ENCODE measurements around the gene SV2B. TPM values are rescaled to one million over a fixed set of nuclear protein-coding genes. Genes with fewer than 3 reads are reported as not detected.

SV2B gene
- total RNA-seq, 1 experiment from 2014 or later, result not detected

DNA sequence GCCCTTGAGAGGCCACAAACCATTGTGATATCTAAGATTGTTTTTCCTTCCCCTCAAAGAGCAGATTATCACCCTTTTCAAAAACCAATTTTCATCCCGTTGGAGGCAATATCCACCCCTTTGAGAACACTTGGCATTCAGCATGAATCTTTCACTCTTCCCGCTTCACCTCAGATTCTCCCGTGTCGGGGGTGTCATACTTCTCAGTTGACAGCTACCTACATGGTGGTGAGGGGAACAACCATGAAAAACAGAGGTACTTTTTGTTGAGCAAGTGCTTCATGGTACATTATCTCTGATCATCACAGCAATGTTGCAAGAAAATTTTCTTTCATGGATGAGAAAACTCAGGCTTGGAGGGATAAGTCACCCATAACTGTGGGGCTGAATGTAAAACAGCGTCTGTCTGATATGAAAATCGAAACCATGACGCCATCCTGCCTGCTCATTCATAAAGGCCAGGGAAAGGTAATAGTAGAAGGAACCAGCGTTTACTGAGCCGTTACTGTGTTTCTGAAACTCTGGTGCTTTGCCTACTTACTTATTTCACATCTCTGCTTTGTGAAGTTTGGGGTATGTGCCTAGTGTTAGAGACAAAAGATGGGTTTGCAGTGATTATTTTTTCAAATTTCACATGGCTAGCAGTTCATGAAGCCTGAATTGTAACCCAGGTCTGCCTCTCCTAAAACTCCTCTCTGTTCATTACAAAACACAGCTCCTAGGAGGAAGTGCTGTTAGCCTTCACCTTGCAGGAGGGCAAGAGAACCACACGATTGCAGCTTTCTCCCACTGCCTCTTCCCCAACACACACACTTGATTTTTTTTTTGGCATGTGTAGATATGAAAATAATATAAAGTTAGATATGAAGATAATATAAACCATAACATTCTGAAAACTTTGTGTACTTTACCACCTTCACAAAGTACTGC is 35.4 kb downstream of the SV2B start:
- H3K9ac ChIP-seq (ENCODE audit: low read length), result no peak overlapping the region
- intact Hi-C loops (cut with micrococcal nuclease), result no loop called here
- POLR2A ChIA-PET, result no interaction called here
- H2AFZ ChIP-seq (ENCODE audit: low read depth, low read length, poor library complexity, severe bottlenecking), result no peak overlapping the region
- RAD21 ChIA-PET (ENCODE audit: low non-redundant PET in 1 of 2, low total read pairs in 2 of 2, uncharacterized antibody in 2 of 2, unreplicated experiment in 2 of 2), result no interaction called here
- no peaks in the 10 kb centered on the region for H3K79me2 ChIP-seq (ENCODE audit: insufficient read depth, low read length)
- H3K4me2 ChIP-seq (ENCODE audit: low read length), result no peak overlapping the region
- DNase-seq (ENCODE audit: low read depth, low spot score) (no peak), ATAC-seq (no peak)
- CTCF ChIA-PET, result no interaction called here
- H3K27ac ChIP-seq (ENCODE audit: low read depth, low read length), result no peak overlapping the region
- no peaks in the 10 kb centered on the region for H4K20me1 ChIP-seq (ENCODE audit: insufficient read depth)
- H3K9me2 ChIP-seq (ENCODE audit: insufficient read depth), result no peaks in the 10 kb centered on the region
- BruUV-seq (replicated peaks), result no TSS peak
- no peak overlapping the region for H3K4me3 ChIP-seq (replicated peaks in 1 of 2; ENCODE audit: low read depth in 1 of 2, low read length in 2 of 2)
- TF ChIP-seq, protein P1, sequence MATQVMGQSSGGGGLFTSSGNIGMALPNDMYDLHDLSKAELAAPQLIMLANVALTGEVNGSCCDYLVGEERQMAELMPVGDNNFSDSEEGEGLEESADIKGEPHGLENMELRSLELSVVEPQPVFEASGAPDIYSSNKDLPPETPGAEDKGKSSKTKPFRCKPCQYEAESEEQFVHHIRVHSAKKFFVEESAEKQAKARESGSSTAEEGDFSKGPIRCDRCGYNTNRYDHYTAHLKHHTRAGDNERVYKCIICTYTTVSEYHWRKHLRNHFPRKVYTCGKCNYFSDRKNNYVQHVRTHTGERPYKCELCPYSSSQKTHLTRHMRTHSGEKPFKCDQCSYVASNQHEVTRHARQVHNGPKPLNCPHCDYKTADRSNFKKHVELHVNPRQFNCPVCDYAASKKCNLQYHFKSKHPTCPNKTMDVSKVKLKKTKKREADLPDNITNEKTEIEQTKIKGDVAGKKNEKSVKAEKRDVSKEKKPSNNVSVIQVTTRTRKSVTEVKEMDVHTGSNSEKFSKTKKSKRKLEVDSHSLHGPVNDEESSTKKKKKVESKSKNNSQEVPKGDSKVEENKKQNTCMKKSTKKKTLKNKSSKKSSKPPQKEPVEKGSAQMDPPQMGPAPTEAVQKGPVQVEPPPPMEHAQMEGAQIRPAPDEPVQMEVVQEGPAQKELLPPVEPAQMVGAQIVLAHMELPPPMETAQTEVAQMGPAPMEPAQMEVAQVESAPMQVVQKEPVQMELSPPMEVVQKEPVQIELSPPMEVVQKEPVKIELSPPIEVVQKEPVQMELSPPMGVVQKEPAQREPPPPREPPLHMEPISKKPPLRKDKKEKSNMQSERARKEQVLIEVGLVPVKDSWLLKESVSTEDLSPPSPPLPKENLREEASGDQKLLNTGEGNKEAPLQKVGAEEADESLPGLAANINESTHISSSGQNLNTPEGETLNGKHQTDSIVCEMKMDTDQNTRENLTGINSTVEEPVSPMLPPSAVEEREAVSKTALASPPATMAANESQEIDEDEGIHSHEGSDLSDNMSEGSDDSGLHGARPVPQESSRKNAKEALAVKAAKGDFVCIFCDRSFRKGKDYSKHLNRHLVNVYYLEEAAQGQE (IDR thresholded peaks at IDR 0.05; ENCODE audit: low read depth), result no peak
- no peak for TF ChIP-seq ZNF274 (IDR thresholded peaks at IDR 0.05; ENCODE audit: low read depth, low read length)
- TF ChIP-seq CEBPB (IDR thresholded peaks at IDR 0.05; ENCODE audit: low read depth), result no peak
- TF ChIP-seq EGR1 (IDR thresholded peaks at IDR 0.05; ENCODE audit: low read depth), result no peak
- TF ChIP-seq, protein P2, sequence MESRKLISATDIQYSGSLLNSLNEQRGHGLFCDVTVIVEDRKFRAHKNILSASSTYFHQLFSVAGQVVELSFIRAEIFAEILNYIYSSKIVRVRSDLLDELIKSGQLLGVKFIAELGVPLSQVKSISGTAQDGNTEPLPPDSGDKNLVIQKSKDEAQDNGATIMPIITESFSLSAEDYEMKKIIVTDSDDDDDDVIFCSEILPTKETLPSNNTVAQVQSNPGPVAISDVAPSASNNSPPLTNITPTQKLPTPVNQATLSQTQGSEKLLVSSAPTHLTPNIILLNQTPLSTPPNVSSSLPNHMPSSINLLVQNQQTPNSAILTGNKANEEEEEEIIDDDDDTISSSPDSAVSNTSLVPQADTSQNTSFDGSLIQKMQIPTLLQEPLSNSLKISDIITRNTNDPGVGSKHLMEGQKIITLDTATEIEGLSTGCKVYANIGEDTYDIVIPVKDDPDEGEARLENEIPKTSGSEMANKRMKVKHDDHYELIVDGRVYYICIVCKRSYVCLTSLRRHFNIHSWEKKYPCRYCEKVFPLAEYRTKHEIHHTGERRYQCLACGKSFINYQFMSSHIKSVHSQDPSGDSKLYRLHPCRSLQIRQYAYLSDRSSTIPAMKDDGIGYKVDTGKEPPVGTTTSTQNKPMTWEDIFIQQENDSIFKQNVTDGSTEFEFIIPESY (IDR thresholded peaks at IDR 0.05; ENCODE audit: extremely low read depth, insufficient replicate concordance, low read length), result no peak
- no peak for TF ChIP-seq POLR2AphosphoS5 (IDR thresholded peaks at IDR 0.05; ENCODE audit: low read depth, low read length)
- no peak for TF ChIP-seq ZFX (IDR thresholded peaks at IDR 0.05)
- TF ChIP-seq JUND (IDR thresholded peaks at IDR 0.05), result no peak
- TF ChIP-seq CBX3 (IDR thresholded peaks at IDR 0.05; ENCODE audit: low read depth), result no peak
- no peak for TF ChIP-seq SIN3A (IDR thresholded peaks at IDR 0.05; ENCODE audit: low read depth)
- no peak for TF ChIP-seq YY1 (IDR thresholded peaks at IDR 0.05; ENCODE audit: extremely low read depth, insufficient replicate concordance, low read depth, low read length)
- no peak for TF ChIP-seq SP1 (IDR thresholded peaks at IDR 0.05; ENCODE audit: low read depth)
- no peak for TF ChIP-seq TCF7L2 (IDR thresholded peaks at IDR 0.05; ENCODE audit: borderline replicate concordance, extremely low read depth, insufficient read depth, insufficient read length)
- TF ChIP-seq, protein P3, sequence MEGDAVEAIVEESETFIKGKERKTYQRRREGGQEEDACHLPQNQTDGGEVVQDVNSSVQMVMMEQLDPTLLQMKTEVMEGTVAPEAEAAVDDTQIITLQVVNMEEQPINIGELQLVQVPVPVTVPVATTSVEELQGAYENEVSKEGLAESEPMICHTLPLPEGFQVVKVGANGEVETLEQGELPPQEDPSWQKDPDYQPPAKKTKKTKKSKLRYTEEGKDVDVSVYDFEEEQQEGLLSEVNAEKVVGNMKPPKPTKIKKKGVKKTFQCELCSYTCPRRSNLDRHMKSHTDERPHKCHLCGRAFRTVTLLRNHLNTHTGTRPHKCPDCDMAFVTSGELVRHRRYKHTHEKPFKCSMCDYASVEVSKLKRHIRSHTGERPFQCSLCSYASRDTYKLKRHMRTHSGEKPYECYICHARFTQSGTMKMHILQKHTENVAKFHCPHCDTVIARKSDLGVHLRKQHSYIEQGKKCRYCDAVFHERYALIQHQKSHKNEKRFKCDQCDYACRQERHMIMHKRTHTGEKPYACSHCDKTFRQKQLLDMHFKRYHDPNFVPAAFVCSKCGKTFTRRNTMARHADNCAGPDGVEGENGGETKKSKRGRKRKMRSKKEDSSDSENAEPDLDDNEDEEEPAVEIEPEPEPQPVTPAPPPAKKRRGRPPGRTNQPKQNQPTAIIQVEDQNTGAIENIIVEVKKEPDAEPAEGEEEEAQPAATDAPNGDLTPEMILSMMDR (IDR thresholded peaks at IDR 0.05 in 2 of 3, conservative IDR thresholded peaks at IDR 0.05 in 1 of 3; ENCODE audit: borderline replicate concordance in 1 of 3, insufficient read depth in 1 of 3, low read depth in 2 of 3, low read length in 2 of 3), result no peak
- no peak for TF ChIP-seq FOSL1 (IDR thresholded peaks at IDR 0.05; ENCODE audit: low read depth)
- TF ChIP-seq RAD21 (IDR thresholded peaks at IDR 0.05; ENCODE audit: low read depth), result no peak
- TF ChIP-seq, protein P4, sequence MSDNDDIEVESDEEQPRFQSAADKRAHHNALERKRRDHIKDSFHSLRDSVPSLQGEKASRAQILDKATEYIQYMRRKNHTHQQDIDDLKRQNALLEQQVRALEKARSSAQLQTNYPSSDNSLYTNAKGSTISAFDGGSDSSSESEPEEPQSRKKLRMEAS (IDR thresholded peaks at IDR 0.05), result no peak
- no peaks in the 10 kb centered on the region for H3K4me1 ChIP-seq (ENCODE audit: control insufficient read depth in 1 of 2, insufficient read depth in 2 of 2, low read length in 2 of 2)
- no peaks in the 10 kb centered on the region for H3K9me3 ChIP-seq (ENCODE audit: control insufficient read depth in 1 of 2, insufficient read depth in 1 of 2, low read depth in 1 of 2, low read length in 2 of 2)
- H3K36me3 ChIP-seq (ENCODE audit: control insufficient read depth in 1 of 2, insufficient read depth in 2 of 2, low read length in 2 of 2), result no peaks in the 10 kb centered on the region
- peaks cover 32% of the 10 kb centered on the region; the same call in 1 of the 2 replicates for H3K27me3 ChIP-seq (ENCODE audit: insufficient read depth, low read length)
